ENCODE data around the gene MSANTD3.

Gene MSANTD3

DNA sequence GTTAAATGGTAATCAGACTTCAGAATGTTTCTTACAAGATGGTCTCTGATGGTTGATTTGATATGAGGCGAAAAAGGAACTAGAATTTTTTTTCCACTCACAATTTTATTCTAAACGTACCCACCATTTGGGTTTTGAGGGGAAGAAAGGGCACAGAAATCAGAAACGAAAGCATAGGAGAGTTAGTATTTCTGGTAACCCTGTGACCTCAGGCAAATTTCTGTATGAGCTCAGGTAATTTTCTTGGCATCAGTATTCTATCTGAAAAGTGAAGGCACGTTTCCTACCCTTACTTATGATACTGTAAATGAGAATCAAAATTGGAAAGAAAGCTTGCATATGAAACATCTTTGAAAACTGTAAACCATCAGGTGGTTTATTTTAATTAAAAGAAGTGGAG is 72.5 kb downstream of the MSANTD3 start:
- Histone ChIP-seq H3K27ac (ENCODE audit: low read depth, low read length) (no peak overlapping the region), H3K9ac (ENCODE audit: low read length) (no peak overlapping the region), H3K4me1 (ENCODE audit: control insufficient read depth, insufficient read depth, low read length) (no peaks in the 10 kb centered on the region), H3K27me3 (ENCODE audit: control insufficient read depth, insufficient read depth, low read length) (no peaks in the 10 kb centered on the region), H3K4me3 (ENCODE audit: low read length) (no peak overlapping the region), H3K36me3 (ENCODE audit: control insufficient read depth, insufficient read depth, low read length) (no peaks in the 10 kb centered on the region)

DNA sequence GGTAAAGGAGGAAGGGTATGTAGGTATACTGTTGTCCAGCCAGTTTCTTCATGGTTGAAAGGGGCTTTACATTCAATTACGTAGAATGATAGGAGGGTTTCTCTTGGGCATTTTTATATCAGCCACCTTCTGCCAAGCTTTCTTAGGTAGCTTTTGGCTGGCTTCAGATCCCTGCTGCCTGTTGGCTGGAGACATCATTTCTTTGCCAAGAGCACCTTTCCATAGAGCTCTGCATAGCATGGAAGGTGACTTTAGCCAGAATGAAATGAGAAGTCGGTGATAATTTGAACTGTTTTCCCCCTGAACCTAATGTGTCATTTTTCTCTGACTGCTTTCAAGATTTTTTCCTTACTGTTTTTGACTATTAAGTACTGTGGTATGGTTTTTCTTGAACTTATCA is 72.9 kb downstream of the MSANTD3 start:
- Histone ChIP-seq H3K27ac (ENCODE audit: low read depth, low read length) (no peak overlapping the region), H3K36me3 (ENCODE audit: control insufficient read depth, insufficient read depth, low read length) (no peaks in the 10 kb centered on the region), H3K27me3 (ENCODE audit: control insufficient read depth, insufficient read depth, low read length) (no peaks in the 10 kb centered on the region), H3K4me3 (ENCODE audit: low read length) (no peak overlapping the region), H3K9ac (ENCODE audit: low read length) (no peak overlapping the region), H3K4me1 (ENCODE audit: control insufficient read depth, insufficient read depth, low read length) (no peaks in the 10 kb centered on the region)

Measured in rectal smooth muscle tissue (tissue), 1 donor.